GM06990 (cell line): ENCODE data around the gene NXPH4.

Experiments used
- DNase-seq: peaks from one replicate; pipeline ENCODE4 v3.0.0-alpha.2; 2011; ENCODE audit not compliant: insufficient read length; ENCODE audit errors: extremely low read depth
- H3K27me3 ChIP-seq: replicated peaks from 2 replicates; pipeline ENCODE4 v1.6.0; 2011; ENCODE audit warnings: low read length; ENCODE audit not compliant: control insufficient read depth, insufficient read depth
- H3K36me3 ChIP-seq: 2 replicates; pipeline ENCODE4 v1.5.1; 2011; ENCODE audit warnings: low read length; ENCODE audit not compliant: control insufficient read depth, insufficient read depth
- H3K4me3 ChIP-seq: replicated peaks from 2 replicates; pipeline ENCODE4 v1.5.1; 2011; ENCODE audit warnings: low read depth, mild to moderate bottlenecking, control low read depth, low read length
- TF ChIP-seq, protein P1 (sequence below): IDR thresholded peaks from 2 replicates; pipeline ENCODE4 v1.5.1; 2011; ENCODE audit warnings: low read length, control low read depth, mild to moderate bottlenecking, inconsistent platforms; ENCODE audit not compliant: insufficient read depth, poor library complexity, severe bottlenecking

NXPH4 gene

DNA sequence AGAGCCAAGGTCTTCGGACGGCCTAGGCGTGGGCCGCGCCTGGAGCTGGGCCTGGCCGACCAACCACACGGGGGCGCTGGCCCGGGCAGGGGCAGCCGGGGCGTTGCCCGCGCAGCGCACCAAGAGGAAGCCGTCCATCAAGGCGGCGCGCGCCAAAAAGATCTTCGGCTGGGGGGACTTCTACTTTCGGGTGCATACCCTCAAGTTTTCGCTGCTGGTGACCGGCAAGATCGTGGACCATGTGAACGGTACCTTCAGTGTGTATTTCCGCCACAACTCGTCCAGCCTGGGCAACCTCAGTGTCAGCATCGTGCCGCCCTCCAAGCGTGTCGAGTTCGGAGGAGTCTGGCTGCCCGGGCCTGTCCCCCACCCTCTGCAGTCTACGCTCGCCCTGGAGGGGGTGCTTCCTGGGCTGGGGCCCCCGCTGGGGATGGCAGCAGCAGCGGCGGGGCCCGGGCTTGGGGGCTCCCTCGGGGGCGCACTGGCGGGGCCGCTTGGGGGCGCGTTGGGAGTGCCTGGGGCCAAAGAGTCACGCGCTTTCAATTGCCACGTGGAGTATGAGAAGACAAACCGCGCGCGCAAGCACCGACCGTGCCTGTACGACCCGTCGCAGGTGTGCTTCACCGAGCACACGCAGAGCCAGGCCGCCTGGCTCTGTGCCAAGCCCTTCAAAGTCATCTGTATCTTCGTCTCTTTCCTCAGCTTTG, 8.5 kb downstream of the NXPH4 start:
- DNase-seq = peak; percentile 70
- peaks cover 9% of the 10 kb centered on the region; the same call in 1 of the 2 replicates for H3K27me3 ChIP-seq

DNA sequence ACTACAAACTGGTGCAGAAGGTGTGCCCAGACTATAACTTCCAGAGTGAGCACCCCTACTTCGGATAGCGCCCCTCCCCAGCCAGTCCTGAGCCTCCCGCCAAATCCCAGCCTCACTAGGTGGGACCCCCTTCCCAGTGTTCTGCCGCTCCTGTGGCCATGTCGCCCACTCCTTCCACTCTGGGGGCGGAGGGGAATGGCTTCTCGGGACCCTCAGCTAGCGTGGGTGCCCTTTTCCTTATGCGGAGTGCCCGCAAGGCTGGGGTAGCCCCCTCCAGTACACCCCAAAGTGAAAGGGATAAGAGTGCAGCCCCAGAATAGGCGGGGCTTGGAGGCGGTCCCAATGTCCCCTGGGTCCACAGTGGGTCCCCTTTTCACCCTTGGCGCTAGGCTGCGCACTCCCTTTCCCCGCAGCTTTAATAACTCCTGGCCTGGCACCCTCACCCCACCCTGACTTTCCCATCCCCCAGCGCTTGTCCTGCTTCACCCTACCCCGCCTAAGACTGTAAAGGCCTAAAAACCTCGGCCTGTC, 9.2 kb downstream of the NXPH4 start:
- Histone ChIP-seq H3K36me3 (no peaks in the 10 kb centered on the region), H3K27me3 (peaks cover 9% of the 10 kb centered on the region; the same call in 1 of the 2 replicates), H3K4me3 (no peak overlapping the region)
- DNase-seq = no peak
- TF ChIP-seq, protein P1, sequence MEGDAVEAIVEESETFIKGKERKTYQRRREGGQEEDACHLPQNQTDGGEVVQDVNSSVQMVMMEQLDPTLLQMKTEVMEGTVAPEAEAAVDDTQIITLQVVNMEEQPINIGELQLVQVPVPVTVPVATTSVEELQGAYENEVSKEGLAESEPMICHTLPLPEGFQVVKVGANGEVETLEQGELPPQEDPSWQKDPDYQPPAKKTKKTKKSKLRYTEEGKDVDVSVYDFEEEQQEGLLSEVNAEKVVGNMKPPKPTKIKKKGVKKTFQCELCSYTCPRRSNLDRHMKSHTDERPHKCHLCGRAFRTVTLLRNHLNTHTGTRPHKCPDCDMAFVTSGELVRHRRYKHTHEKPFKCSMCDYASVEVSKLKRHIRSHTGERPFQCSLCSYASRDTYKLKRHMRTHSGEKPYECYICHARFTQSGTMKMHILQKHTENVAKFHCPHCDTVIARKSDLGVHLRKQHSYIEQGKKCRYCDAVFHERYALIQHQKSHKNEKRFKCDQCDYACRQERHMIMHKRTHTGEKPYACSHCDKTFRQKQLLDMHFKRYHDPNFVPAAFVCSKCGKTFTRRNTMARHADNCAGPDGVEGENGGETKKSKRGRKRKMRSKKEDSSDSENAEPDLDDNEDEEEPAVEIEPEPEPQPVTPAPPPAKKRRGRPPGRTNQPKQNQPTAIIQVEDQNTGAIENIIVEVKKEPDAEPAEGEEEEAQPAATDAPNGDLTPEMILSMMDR = no peak

More for the DNA sequence above, 8.5 kb downstream of the NXPH4 start:
- TF ChIP-seq, protein P1 = peak; percentile 36
- no peak overlapping the region for H3K4me3 ChIP-seq
- no peaks in the 10 kb centered on the region for H3K36me3 ChIP-seq

DNA sequence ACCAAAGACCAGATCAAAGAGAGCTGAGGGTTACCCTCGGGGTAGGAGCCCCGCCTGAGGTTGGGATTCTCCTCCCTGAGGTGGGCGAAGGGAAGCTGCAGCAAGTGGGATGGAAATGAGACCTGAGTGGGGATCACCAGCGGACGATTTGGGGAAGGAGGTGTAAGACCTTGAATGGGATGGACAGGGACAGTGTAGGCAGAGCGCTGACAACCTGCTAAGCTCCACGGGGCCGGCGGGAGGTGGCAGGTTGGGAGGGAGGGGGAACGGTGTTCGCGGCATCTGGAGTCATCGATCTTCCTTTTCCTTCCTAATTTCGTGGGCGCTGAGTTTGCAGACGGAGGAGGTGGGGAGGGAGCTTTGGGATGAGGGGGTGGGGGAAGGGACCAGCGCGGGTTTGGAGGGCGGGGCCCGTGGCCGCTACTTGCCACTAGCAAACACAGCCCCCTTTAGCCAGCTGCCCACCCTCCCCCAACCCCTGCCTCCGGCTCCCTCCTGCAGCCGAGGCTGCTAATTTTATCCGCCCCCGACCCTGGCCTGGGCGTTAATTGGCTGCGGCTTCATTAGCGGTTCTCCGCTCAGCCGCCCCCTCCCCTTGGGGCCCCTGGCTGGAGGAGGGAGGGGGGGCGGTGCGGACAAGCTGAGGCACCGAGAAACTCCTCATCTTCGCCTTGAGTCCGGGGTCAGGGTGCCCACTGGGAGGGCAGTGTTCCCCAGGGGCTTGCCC, 10.2 kb downstream of the NXPH4 start:
- no peak overlapping the region for H3K4me3 ChIP-seq
- TF ChIP-seq, protein P1 = no peak
- peak; percentile 47 for DNase-seq

DNA sequence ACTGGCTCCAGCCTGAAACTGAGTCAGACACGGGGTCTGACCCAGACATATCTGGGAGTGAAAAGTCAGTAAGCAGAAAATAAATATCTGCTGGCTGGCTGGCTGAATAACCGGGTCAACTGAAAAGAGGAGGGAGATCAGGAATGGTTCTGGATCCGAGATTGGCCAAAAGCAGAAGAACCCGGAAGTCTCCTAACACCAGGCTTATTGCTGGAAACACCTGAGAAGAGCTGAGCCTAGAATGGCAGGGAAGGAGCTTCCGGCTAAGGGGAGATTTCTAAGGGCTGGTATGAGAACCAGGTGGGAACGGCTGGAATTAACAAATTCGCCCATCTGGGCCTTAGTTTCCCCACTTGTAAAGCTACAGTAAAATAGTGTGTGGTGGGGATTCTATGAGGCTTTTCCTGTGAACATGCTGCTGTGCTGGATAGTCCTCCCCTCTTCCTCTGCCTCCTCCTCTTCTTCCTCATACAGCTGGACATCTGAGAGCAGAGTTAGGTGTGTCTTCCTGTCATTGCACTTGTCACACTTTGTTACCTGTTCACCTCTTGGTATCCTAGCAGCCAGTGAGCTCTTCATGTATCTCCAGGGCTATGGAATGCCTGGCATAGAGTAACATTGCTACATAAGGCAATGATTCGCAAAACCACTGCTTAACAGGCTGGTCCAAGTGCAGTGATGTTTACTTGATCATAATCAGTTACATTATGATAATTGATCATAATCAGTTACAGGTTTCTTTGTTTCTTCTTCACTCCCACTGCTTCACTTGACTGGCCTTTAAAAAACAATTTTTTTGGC, 10.9 kb downstream of the NXPH4 start:
- Histone ChIP-seq H3K36me3 (peaks cover 13% of the 10 kb centered on the region), H3K27me3 (peaks cover 5% of the 10 kb centered on the region; the same call in 1 of the 2 replicates), H3K4me3 (no peak overlapping the region)
- TF ChIP-seq, protein P1 = no peak
- DNase-seq = no peak

More for the DNA sequence above, 10.2 kb downstream of the NXPH4 start:
- H3K36me3 ChIP-seq = peaks cover 6% of the 10 kb centered on the region
- H3K27me3 ChIP-seq = peaks cover 5% of the 10 kb centered on the region; the same call in 1 of the 2 replicates

GRCh38 chr12:57229046-57229633, 12.5 kb downstream of the NXPH4 start:
- TF ChIP-seq, protein P1 = no peak
- DNase-seq = no peak
- H3K36me3 ChIP-seq = peaks cover 26% of the 10 kb centered on the region
- peaks cover 1% of the 10 kb centered on the region; the same call in 1 of the 2 replicates for H3K27me3 ChIP-seq
- peak overlapping the region; percentile 81 for H3K4me3 ChIP-seq
